GM21723 (cell line): Measurements from ENCODE around the gene PLCB3.

Source experiments
- ATAC-seq: cut with Tn5 transposase; IDR thresholded peaks from one replicate; pipeline ENCODE4 v1.9.1; 2021; ENCODE audit warnings: mild to moderate bottlenecking, moderate library complexity; ENCODE audit not compliant: unreplicated experiment

PLCB3 gene

DNA sequence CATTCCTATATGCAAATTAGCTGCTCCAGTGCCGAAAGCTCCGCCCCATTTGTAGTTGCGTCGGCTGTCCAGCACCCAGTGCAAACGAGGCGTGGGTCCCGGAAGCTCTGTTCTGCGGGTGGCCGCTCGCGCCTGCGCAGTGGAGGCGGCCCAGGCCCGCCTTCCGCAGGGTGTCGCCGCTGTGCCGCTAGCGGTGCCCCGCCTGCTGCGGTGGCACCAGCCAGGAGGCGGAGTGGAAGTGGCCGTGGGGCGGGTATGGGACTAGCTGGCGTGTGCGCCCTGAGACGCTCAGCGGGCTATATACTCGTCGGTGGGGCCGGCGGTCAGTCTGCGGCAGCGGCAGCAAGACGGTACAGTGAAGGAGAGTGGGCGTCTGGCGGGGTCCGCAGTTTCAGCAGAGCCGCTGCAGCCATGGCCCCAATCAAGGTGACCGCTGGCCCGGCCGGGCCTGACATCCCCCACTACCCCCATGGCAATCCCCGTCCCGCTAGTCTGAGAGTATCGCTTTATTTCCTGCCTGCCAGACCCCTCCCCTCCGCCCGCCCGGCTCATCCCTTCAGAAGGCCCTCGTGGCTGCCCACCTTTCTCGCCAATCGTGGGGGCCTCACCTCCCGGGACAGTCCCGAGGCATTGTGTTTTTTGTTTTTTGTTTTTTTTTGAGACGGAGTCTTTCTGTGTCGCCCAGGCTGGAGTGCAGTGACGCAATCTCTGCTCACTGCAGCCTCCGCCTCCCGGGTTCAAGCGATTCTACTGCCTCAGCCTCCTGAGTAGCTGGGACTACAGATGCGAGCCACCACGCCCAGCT, 66.8 kb downstream of the PLCB3 start, which contains the start of gene PRDX5:
Gene PRDX5, plus strand, starts transcription at position 161 of the 805 bp plus-strand sequence. Its CDS starts 95 bp downstream, at position 256.
- ATAC-seq: peak; percentile 65
